H4 (cell line): ENCODE data around the gene SSTR5. TPM values are rescaled to one million over a fixed set of nuclear protein-coding genes. Genes with fewer than 3 reads are reported as not detected.
"Not testable (repeated sequence)": the region's sequence is repeated elsewhere in the genome, so short reads cannot be mapped to it uniquely, and the experiment has no call there.

Experiments
- DNase-seq: peaks from one replicate; pipeline ENCODE4 v3.0.0-alpha.2; 2015; ENCODE audit warnings: low spot score
- total RNA-seq: library from RNA; depleted of rRNA; stranded (reverse); fragments of >200 nt; shearing (Covaris generic); gene quantifications from 2 replicates; pipeline ENCODE4 v1.2.3, GENCODE V29; 2014

SSTR5 gene
- total RNA-seq, 1 experiment from 2014 or later, result not detected

DNA sequence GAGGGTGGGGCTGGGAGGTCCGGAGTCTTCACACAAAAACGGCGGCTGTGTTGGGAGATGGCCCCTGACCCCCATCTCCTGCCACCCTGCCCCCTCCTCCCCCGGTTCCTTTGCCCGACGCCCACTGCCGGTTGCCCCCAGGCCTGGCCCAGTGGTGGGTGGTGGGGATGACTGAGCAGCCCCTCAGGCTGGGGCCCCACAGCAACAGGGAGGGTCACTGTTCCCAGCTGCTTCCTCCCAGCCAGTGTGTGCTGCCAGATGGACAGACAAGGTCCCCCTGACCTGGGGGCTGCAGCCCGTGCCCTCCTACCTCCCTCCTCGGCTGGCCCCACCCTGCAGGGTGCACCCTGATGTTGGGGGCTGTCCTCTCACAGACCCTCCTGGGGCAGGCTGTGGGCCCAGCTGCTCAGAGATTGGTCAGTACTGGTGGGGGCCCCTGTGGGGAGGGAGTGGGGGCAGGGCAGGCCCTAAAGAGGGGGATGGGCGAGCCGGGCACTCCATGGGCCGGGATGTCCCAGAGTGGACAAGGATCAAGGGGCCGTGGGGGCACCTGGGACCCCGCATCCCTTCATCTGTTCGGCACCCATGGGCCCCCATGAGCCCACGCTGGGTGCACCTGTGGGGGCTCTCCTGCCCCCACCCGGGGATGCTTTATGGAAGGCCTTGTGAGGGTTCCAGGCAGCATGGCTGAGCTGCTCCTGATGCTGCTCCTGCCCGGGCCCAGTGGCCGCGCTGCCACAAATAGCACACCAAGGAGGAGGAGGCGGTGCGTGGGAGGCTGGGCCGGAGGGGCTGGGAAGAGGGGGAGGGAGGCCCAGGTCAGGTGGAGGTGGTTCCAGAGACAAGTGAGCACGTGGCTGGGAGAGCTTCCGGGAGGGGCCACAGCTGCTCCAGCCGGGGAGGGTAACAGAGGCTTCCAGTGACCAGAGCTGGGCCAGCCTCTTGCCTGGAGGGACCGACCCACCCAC, 18.4 kb downstream of the SSTR5 start:
- DNase-seq, result no peak

DNA sequence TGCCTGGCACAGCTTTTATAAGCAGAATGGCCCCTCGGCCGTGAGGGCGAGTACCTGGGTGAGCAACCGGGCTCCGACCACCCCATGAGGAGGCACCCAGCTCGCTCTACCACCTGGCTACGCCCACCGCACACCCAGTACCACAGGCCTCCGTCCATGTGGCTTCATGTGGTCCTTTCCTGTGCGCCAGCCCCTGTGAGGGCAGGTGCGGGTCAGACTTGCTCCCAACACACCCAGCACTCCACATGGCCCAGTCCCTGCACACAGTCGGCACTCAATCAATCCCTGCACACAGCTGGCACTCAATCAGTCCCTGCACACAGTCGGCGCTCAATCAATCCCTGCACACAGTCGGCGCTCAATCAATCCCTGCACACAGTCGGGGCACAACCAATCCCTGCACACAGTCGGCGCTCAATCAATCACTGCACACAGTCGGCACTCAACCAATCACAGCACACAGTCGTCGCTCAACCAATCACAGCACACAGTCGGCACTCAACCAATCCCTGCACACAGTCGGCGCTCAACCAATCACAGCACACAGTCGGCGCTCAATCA, 19.5 kb downstream of the SSTR5 start:
- no peak for DNase-seq

DNA sequence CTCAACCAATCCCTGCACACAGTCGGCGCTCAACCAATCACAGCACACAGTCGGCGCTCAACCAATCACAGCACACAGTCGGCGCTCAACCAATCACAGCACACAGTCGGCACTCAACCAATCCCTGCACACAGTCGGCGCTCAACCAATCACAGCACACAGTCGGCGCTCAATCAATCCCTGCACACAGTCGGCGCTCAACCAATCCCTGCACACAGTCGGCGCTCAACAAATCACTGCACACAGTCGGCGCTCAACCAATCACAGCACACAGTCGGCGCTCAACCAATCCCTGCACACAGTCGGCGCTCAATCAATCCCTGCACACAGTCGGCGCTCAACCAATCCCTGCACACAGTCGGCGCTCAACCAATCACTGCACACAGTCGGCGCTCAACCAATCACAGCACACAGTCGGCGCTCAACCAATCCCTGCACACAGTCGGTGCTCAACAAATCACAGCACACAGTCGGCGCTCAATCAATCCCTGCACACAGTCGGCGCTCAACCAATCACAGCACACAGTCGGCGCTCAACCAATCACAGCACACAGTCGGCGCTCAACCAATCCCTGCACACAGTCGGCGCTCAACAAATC, 20.2 kb downstream of the SSTR5 start:
- not testable (repeated sequence) for DNase-seq

DNA sequence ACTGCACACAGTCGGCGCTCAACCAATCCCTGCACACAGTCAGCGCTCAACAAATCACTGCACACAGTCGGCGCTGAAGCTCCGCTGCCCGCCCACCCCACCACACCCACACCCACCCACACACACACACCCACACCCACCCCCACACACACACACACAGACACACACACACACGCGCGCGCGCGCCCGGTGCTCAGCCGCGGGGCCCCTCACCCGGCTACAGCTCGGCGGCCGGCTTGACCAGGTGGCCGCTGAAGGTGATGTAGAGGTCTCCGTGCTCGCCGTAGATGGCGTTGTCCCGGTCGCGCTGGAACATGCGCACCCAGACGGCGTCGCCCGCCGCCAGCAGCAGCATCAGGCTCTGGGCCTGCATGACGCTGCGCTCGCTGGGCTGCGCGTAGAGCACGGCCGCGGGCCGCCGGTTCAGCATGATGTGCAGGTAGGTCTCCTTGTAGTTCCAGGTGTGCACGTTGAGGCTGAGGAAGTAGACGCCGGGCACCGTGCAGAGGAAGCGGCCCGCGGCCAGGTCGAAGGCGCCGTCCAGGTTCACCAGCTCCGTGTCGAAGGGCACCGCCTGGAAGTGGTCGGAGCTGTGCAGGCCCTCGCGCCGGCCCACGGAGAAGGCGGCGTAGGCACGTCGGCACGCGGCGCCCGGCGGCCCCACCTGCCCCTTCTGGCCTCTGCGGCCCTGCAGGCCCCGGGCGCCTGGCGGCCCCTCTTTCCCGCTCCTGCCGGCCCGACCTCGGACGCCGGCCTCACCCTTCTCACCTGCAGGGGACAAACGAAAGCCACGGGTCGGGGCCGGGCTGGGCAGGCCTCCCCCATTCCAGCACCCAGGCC, 21.0 kb downstream of the SSTR5 start:
- DNase-seq, result no peak

DNA sequence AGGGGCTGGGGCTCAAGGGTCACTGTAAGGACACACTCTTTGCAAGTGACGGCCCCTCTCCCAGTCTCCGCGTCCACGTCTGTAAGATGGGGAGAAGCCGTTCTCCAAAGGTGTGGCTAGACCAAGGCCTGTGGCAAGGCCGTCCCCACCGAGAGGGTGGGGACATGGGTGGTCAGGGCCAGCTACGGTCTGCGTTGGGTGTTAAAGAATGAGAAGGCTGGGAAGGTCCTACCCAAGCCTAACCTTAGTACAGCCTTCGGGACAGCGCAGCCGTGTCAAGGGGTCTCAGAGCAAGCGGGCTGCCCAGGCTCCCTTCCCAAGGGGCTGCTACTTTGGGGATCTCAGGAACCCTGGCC, 21.6 kb downstream of the SSTR5 start:
- no peak for DNase-seq

DNA sequence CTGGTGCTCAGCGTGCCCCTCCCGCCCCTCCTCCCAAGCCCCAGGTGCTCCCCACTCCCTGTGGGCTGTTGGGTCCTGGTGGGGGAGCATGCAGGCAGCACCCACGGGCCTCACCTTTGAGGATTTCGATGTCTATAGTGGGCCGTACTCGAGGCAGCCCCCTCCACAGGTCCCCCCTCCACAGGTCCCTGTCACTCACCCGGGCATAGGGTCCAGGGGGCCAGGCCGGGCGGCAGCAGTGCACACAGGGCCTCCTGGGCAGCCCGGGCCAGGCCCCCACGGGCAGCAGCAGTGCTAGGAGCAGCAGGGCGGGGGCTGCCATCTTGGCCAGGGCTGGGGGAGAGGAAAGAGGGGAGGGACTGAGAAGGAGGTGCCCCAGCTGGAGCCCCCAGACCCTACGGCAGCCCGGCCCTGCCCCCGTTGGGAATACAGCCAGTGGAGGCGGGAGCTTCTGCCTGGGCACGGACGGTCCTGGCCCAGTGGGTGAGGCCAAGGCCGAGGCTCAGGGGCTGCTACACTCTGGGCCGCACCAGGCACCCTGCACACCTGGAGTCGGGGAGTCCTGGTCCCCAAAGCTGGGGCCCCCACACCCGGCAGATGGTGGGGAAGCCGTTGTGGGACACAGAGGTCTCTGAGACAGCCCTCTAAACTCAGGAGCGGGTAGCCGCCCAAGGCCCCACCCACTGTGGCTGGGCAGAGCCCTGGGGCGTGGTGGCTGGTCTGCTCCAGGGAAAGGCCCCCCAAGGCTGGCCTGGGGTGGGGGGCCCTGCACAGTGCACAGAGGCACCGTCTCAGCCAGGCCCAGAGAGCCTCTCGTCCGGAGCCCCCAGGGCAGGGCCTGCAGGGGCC, 22.3 kb downstream of the SSTR5 start:
- no peak for DNase-seq

DNA sequence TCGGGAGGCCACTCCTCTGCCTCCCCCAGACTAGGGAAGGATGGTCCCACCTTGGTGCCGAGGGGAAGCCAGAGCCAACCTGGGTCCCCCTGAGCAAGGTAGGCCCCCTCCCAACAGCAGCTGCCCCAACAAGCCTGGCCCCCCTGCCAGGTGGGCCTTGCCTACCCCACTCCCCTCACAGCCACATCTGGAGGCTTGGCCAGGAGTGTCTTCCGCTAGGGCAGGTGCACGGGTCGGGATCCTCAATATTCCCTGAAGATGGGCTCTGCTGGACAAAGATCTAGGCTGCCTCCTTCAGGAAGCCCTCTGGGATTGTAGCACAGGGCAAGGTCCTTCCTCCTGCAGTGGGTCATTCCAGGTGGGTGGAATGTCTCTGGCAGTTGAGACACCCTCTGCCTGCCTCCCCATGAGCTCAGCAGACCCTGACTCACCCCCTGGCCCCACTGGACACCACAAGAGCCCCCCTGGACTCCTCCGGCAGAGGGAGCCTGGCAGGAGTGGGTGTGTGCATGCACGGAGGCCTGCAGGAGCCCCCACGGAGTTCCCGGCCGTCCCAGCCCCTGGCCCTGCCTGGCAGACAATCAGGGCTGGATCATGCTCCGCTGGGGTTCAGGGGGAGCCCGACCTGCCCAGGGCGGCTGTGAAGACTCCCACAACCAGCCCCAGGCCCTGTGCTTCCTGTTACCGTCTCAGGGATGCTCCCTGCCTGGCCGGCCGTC, 23.1 kb downstream of the SSTR5 start:
- DNase-seq, result no peak

DNA sequence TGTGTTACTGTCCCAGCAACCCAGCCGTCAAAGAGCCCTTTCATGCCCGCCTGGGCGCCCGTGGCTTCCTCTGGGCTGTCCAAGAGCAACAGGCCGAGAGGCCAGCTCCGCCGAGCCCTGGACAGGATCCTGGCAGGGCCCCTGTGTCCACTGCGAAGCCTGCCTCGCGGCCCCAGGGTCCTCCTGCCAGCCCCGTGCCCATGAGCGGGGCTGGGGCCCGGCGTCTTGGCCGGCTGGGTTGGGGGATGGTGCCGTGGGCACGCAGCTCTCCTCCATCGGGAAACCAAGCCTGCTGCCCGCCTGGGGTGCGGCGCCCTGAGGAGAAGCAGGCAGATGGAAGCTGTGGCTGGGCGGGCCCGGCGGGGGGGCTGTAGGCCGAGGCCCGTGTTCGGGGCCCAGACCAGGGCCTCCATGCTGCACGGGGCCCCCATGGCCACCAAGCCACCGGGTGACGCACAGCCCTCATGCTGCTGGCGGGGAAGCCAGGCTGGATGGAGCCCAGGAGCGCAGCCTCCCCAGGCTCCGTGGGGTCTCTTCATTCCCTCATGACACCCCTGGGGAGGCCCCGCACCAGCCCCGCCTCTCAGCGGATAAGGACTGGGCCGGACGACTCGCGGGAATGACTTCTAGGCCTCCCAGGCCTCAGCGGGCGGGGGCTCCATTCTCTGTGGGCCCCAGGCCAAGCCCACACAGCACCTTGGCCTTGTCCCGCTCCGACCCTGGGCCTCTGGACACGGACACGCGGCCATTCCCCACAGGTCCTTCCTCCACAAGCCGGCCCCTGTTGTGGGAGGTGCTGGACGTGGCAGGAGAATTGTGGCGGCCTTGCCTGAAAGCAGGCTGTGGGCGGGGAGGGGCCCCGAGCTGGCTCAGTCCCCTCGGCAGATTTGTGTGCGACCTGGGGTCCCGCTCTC, 23.9 kb downstream of the SSTR5 start, which contains the start of gene C1QTNF8:
Gene C1QTNF8 (minus strand): TSS at position 76 of the 914 bp plus-strand sequence. CDS start 1,322 bp downstream, outside the sequence.
- no peak for DNase-seq

DNA sequence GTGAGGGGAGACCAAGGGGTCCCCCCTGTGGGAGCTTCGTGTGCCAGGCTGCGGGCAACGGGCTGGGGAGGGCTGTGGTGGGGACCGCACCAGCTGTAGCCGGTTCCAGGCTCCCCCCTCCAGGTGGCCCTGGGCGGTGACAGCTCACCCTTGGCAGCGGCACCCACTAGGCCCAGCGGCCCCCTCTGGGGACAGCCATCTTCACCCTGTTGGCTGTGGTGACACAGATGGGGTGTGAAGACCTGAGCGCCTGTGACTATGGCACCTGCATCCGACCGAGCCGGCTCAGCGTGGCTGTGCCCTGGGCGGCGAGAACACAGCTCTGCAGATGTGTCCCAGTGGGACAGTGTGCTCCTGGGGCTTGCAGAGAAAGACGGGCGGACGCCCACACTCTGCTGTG, 24.6 kb downstream of the SSTR5 start:
- DNase-seq, result no peak

DNA sequence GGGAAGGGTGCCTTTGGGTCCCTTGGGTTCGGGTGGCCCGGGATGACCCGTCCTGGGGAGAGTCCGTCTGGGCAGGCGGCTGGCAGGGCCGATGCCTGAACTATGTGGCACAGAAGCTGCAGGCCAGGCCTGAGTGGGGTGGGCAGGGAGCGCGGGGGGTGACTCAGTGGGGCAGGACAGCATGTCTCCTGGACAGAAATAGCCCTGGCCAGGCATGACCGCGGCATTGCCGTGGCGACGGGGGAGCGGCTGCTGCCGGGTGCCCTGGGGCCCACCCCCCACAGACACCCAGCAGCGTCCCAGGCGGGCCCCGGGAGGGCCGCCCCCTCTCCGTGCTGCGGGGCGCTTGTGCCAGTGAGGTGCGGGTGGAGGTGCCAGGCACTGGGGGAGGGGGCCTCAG, 25.3 kb downstream of the SSTR5 start:
- no peak for DNase-seq

DNA sequence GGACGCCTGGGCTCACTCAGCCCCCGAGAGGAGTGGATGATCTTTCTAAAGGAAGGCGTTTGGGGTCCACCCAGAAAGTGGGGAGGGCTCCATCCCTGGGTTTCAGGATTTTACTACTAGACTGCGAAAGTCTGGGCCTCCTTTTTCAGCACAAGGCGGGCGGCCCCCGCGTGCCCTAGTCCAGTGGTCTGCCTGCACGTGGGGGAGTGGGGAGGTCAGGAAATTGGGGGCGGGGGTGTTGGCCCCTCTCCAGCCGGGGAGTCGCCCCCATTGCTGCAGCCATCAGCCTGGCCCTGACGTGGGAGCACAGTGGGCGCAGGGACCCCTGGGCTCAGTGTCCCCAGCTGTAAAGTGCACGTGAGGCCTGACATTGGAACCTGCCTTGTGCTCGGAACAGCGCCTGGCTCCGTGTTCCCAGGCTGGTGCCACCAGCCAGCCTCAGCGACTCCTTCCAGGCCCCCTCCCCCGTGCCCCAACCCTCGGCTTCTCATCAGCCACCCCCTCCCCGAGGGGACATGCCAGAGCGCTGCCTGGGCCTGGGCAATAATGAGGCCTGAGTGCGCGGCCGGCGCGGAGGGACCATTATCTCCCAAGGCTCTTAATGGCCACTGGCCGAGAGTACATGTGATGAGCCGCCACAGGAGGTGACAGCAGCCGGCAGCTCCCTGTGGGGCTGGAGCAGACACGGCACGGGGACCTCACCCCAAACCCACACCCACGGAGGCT, 25.9 kb downstream of the SSTR5 start:
- no peak for DNase-seq

DNA sequence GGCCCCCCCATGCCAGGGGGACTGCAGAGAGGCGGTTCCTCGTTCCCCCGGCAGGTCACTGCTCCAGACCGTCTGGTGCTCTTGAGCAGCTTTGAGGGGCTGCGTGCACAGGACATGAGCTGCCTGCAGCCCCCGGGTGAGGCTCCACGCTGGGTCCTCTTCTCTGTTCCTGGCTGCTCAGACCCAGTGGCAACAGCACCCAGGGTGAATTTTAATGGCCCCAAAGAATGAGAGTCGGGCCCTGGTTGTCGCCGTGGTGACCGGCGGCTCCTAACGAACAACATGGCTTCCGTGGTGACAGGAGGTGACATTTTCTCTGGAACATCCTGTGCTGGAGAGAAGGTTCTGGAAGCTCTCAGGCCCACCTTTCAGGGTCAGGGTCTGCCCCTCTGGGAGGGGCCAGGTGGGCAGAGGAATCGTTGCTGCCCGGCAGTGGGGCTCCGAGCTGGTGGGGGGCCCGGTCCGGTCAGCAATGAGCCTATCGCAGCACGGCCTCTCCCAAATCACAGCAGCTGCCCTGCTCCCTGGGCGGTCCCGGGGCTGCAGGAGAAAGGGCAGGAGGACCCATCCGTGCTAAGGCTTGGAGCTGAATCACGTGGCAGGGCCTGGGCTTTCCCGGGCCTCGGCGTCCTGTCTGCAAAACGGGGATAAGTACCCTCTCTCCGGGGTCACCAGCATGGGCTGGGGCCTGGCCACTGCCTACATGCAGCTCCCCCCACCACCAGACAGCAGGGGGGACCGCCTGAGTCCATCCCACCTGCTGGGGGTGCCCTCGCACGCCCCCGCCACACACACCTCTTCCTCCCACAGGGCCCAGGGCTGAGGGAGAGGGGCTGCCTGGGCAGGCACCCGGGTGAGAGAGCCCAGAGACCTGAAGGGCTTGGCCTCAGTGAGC, 26.9 kb downstream of the SSTR5 start:
- DNase-seq, result no peak

DNA sequence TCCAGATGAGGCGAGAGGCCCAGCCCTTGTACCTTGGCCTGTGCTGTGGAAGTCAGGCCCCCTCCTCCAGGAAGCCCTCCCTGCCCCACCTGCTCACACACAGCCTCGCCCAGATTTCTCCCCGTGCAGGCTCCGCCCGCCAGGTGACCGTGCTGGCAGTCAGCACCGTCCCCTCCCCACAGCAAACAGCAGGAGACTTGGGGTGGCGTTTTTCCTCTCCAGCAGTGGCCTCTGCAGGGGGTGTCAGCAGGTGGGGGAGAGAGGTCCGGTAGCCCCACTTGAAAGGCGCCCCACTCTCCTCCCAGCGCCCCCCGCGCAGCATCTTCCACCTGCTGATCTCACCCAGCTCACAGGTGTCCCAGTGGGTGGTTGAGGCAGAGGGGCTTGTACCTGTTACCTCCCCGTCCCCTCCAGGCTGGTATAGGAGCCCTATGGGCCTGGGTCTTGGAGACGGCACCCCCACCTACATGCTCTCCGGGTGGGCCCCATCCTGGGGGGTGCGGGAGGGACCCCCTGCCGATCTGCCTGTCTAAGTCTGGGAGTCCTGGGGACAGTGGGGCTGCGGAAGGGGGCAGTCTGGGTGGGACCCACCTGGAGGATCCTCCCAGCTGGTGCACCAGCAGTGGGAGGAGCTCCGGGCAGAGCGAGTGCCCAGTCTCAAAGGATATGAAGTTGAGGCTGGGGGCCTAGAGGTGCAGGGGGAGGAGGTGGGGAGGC, 27.7 kb downstream of the SSTR5 start:
- no peak for DNase-seq

DNA sequence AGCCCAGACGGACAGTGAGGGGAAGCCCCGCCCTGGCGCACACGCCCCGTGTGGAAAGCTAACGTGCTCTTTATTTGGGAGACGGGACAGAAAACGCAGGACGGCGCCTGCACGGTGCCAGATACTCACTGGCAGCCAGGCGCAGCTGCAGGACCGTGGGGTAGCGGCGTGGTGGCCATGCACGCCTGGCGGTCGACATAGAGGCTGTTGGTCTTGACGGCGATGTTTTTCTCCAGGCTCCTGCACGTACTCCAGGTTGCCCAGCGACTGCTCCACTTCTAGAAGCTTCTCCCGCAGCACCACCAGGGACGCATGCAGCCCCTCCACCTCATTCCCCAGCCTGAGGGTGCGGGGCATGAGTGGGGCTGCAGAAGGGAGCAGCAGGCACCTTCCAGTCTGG, 28.6 kb downstream of the SSTR5 start:
- DNase-seq, result no peak

DNA sequence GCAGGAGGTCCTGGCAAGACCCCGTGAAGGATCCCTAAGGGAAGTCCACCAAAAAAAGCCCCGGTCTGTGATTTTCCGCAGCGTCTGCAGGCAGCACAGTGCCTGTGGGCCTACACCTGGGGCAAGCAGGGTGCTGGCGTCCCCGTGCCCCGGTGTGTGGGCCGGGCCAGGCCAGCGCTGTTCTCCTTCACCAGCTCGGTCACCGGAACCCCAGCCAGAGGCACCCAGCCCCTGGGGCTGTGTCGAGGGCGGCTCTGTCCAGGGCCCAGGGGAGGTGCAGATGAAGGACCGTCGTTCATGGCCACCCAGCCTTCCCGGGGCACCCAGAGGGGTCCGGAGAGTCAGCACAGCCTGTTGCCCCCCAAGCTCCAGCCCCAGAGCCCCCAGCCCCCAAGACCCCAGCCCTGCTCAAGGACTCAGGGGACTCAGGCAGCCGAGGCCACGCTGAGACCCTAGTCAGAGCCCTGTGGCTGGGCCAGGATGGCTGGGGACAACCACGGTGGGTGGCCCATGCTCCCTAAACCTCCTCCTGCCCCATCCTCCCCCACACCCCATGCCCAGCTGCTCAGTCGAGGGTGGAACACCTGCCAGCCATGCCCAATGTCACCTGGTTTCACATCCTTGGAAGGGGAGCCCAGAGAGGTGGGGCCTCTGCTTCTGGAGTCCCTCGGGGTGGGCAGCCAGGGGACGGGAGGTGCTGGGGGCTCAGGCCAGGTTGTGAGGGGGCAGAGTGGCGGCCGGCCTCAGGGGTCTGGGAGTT, 29.2 kb downstream of the SSTR5 start:
- DNase-seq, result no peak

DNA sequence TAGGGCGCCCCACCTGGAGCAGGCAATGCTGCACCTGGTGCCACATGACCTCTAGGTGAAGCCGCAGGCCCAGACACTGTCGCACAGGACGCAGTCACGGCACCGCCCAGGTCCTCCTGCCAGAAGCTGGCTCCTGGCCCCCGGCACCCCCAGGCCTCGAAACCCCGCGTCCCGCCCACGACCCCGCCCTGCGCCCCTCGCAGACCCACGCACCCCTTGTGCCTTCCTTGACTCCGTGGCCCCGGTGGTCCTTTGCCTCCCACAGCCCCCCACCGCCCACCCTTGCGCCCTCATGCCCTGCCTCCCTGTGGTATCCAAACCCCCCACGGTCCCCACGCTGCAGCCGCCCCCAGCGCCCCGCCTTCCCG, 29.8 kb downstream of the SSTR5 start:
- DNase-seq, result no peak
